CD14-positive monocyte (primary cell): ENCODE data around the gene OR51B4. TPM values are rescaled to one million over a fixed set of nuclear protein-coding genes. Genes with fewer than 3 reads are reported as not detected.

Experiments used
- DNase-seq, 3 donors: peaks; one replicate each; pipeline ENCODE4 v3.0.0-alpha.2; 2011 to 2022
- H2AFZ ChIP-seq: 2 replicates; pipeline ENCODE4 v1.6.0; 2012; ENCODE audit warnings: mild to moderate bottlenecking, low read depth, low read length, inconsistent platforms; ENCODE audit not compliant: insufficient read depth, poor library complexity, severe bottlenecking
- H3K27ac ChIP-seq, 2 donors: 1 replicate in 1 of 2; 2 replicates in 1 of 2; pipeline ENCODE4 v1.5.1; 2012 to 2013; ENCODE audit warnings: low read length in 2 of 2, control low read depth in 1 of 2, inconsistent platforms in 1 of 2, low read depth in 1 of 2, mild to moderate bottlenecking in 1 of 2
- H3K27me3 ChIP-seq, 2 donors: one replicate each; pipeline versions ENCODE4 v1.6.0 to v1.6.1; 2011 to 2013; ENCODE audit warnings: low read length in 2 of 2; ENCODE audit not compliant: control insufficient read depth in 2 of 2, insufficient read depth in 2 of 2
- H3K36me3 ChIP-seq, 2 donors: replicated peaks in 1 of 2; 1 replicate in 1 of 2; 2 replicates in 1 of 2; pipeline versions ENCODE4 v1.5.1 to v1.6.1; 2012 to 2013; ENCODE audit warnings: low read length in 2 of 2, control low read depth in 1 of 2, inconsistent platforms in 1 of 2, mild to moderate bottlenecking in 1 of 2; ENCODE audit not compliant: insufficient read depth in 2 of 2, control insufficient read depth in 1 of 2
- H3K4me1 ChIP-seq, 2 donors: 1 replicate in 1 of 2; 2 replicates in 1 of 2; pipeline versions ENCODE4 v1.5.1 to v1.6.1; 2012 to 2013; ENCODE audit warnings: low read length in 2 of 2, control low read depth in 1 of 2, inconsistent platforms in 1 of 2, mild to moderate bottlenecking in 1 of 2, moderate library complexity in 1 of 2; ENCODE audit not compliant: insufficient read depth in 2 of 2, control insufficient read depth in 1 of 2
- H3K4me2 ChIP-seq: replicated peaks from 2 replicates; pipeline ENCODE3; 2012; ENCODE audit warnings: low read length, moderate library complexity, mild to moderate bottlenecking; ENCODE audit not compliant: poor library complexity, severe bottlenecking; ENCODE audit errors: extremely low read depth
- H3K4me3 ChIP-seq, 3 experiments: fragments of 200-600 bp in 1 of 3; sonication (generic) in 1 of 3; replicated peaks in 1 of 3; 1 replicate in 2 of 3; 2 replicates in 1 of 3; pipeline ENCODE4 v1.5.1; 2011 to 2013; ENCODE audit warnings: low read length in 3 of 3, mild to moderate bottlenecking in 3 of 3, control low read depth in 2 of 3, low read depth in 2 of 3, inconsistent platforms in 1 of 3, moderate library complexity in 1 of 3
- H3K79me2 ChIP-seq: 2 replicates; pipeline ENCODE4 v1.6.0; 2012; ENCODE audit warnings: mild to moderate bottlenecking, control low read depth, inconsistent platforms, low read length, moderate library complexity; ENCODE audit not compliant: insufficient read depth
- H3K9ac ChIP-seq: 2 replicates; pipeline ENCODE4 v1.6.0; 2017; ENCODE audit warnings: low read length, mild to moderate bottlenecking; ENCODE audit not compliant: insufficient read depth, poor library complexity, severe bottlenecking
- H3K9me3 ChIP-seq, 2 donors: replicated peaks in 1 of 2; 1 replicate in 1 of 2; 2 replicates in 1 of 2; pipeline versions ENCODE4 v1.5.1 to v1.6.1; 2012 to 2013; ENCODE audit warnings: low read length in 2 of 2, control low read depth in 1 of 2; ENCODE audit not compliant: control insufficient read depth in 1 of 2, insufficient read depth in 1 of 2
- H4K20me1 ChIP-seq: 2 replicates; pipeline ENCODE4 v1.6.0; 2012; ENCODE audit warnings: mild to moderate bottlenecking, low read length, control low read depth, moderate library complexity; ENCODE audit not compliant: insufficient read depth
- H3K27ac Mint-ChIP-seq, 7 donors: one replicate each; pipeline ENCODE4 v1.8.0; 2020; ENCODE audit warnings: mild to moderate bottlenecking in 7 of 7, mixed read lengths in 7 of 7, moderate library complexity in 6 of 7, inconsistent platforms in 2 of 7
- H3K27me3 Mint-ChIP-seq, 3 donors: one replicate each; pipeline ENCODE4 v1.8.0; 2021 to 2022; ENCODE audit warnings: low read depth in 3 of 3, mild to moderate bottlenecking in 3 of 3, mixed read lengths in 3 of 3, moderate library complexity in 3 of 3, inconsistent platforms in 1 of 3
- H3K36me3 Mint-ChIP-seq, 2 donors: one replicate each; pipeline ENCODE4 v1.8.0; 2020; ENCODE audit warnings: mixed read lengths in 2 of 2, inconsistent platforms in 1 of 2, mild to moderate bottlenecking in 1 of 2
- H3K4me1 Mint-ChIP-seq: one replicate; pipeline ENCODE4 v1.8.0; 2020; ENCODE audit warnings: mild to moderate bottlenecking, mixed read lengths
- H3K4me3 Mint-ChIP-seq, 2 donors: one replicate each; pipeline ENCODE4 v1.8.0; 2020; ENCODE audit warnings: mild to moderate bottlenecking in 2 of 2, mixed read lengths in 2 of 2, moderate library complexity in 1 of 2
- H3K9me3 Mint-ChIP-seq, 7 donors: one replicate each; pipeline ENCODE4 v1.8.0; 2020 to 2022; ENCODE audit warnings: mixed read lengths in 7 of 7, mild to moderate bottlenecking in 6 of 7, moderate library complexity in 6 of 7, inconsistent platforms in 2 of 7
- WGBS: methylation state at CpG from one replicate; pipeline ENCODE4 v1.1.5; 2013; ENCODE audit warnings: missing lambda C conversion rate; ENCODE audit not compliant: insufficient coverage; 5-methylcytosine and 5-hydroxymethylcytosine counted together
- intact Hi-C, 2 donors: fragments of 100-400 bp; cut with micrococcal nuclease; formaldehyde crosslinking; loops; one replicate each; pipeline versions ENCODE4 v1.15.0 to v1.15.1; 2023
- polyA plus RNA-seq, 3 donors: library from polyadenylated mRNA; depleted of rRNA in 1 of 3; unstranded in 2 of 3; stranded (reverse) in 1 of 3; fragments of 300-500 nt in 2 of 3; fragments of >200 nt in 1 of 3; fragmentation: Illumina TruSeq in 2 of 3; gene quantifications; 1 replicate in 2 of 3; 2 replicates in 1 of 3; pipeline ENCODE4 v1.2.3, GENCODE V29; 2012 to 2021
- TF ChIP-seq, protein P1 (sequence below): fragments of 200-600 bp; IDR thresholded peaks from one replicate; pipeline ENCODE4 v1.8.0; 2022; ENCODE audit warnings: antibody characterized with exemption, mild to moderate bottlenecking

Gene OR51B4
- polyA plus RNA-seq, 3 donors = not detected

DNA sequence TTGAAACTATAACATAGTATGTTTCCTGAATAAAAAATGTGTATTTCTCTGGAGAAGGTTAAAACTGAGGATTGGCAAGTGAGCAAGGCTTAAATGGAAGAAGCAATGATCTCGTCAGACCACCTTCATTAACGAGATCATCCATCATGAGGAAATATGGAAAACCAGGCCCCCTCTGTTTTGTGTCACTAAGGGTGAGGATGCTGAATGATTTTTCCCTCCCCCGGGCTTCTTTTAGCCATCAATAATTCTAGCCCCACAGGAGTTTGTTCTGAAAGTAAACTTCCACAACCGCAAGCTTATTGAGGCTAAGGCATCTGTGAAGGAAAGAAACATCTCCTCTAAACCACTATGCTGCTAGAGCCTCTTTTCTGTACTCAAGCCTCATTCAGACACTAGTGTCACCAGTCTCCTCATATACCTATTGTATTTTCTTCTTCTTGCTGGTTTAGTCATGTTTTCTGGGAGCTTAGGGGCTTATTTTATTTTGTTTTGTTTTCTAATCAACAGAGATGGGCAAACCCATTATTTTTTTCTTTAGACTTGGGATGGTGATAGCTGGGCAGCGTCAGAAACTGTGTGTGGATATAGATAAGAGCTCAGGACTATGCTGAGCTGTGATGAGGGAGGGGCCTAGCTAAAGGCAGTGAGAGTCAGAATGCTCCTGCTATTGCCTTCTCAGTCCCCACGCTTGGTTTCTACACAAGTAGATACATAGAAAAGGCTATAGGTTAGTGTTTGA, 26.2 kb downstream of the OR51B4 start:
- H3K4me3 Mint-ChIP-seq = no peak overlapping the region

DNA sequence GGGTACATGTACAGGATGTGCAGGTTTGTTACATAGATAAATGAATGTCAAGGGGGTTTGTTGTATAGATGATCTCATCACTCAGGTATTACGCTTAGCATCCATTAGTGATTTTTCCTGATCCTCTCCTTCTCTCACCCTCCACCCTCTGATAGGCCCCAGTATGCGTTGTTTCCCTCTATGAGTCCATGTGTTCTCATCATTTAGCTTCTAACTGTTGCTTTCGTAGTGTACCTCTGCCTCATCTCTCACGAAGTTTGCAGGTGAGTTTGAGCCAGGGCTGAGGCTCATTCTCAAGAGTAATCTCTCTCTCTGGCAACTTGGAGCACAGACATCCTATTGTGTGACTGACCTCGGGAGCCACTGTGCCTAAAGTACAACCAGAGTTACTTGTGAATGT, 27.4 kb downstream of the OR51B4 start:
- Mint-ChIP-seq H3K36me3 (no peaks in the 10 kb centered on the region), H3K9me3 (peaks cover 0 to 2% (median 0%) of the 10 kb centered on the region in 7 donors), H3K27me3 (no peaks in the 10 kb centered on the region), H3K4me1 (no peaks in the 10 kb centered on the region), H3K4me3 (no peak overlapping the region), H3K27ac (no peak overlapping the region)
- Histone ChIP-seq H3K4me3 (no peak overlapping the region), H3K79me2 (no peaks in the 10 kb centered on the region), H3K4me1 (no peaks in the 10 kb centered on the region), H3K36me3 (no peaks in the 10 kb centered on the region), H3K4me2 (no peak overlapping the region), H3K9ac (no peak overlapping the region), H3K9me3 (no peaks in the 10 kb centered on the region), H3K27ac (no peak overlapping the region), H4K20me1 (no peaks in the 10 kb centered on the region), H2AFZ (no peak overlapping the region), H3K27me3 (no peaks in the 10 kb centered on the region)
- 100% methylated on average over 3 of the region's 5 CpGs for WGBS
- intact Hi-C loops = no loop called here
- TF ChIP-seq, protein P1, sequence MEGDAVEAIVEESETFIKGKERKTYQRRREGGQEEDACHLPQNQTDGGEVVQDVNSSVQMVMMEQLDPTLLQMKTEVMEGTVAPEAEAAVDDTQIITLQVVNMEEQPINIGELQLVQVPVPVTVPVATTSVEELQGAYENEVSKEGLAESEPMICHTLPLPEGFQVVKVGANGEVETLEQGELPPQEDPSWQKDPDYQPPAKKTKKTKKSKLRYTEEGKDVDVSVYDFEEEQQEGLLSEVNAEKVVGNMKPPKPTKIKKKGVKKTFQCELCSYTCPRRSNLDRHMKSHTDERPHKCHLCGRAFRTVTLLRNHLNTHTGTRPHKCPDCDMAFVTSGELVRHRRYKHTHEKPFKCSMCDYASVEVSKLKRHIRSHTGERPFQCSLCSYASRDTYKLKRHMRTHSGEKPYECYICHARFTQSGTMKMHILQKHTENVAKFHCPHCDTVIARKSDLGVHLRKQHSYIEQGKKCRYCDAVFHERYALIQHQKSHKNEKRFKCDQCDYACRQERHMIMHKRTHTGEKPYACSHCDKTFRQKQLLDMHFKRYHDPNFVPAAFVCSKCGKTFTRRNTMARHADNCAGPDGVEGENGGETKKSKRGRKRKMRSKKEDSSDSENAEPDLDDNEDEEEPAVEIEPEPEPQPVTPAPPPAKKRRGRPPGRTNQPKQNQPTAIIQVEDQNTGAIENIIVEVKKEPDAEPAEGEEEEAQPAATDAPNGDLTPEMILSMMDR = no peak
- DNase-seq = no peak

More for the DNA sequence above, 26.2 kb downstream of the OR51B4 start:
- Histone ChIP-seq H3K4me2 (no peak overlapping the region), H3K36me3 (no peaks in the 10 kb centered on the region), H3K9me3 (no peaks in the 10 kb centered on the region), H3K9ac (no peak overlapping the region), H2AFZ (no peak overlapping the region), H3K27me3 (no peaks in the 10 kb centered on the region), H3K4me1 (peaks cover 0 to 1% of the 10 kb centered on the region in 2 donors), H3K27ac (no peak overlapping the region), H3K4me3 (no peak overlapping the region), H4K20me1 (no peaks in the 10 kb centered on the region), H3K79me2 (no peaks in the 10 kb centered on the region)
- WGBS = 67% methylated on average over 1 of the region's 6 CpGs
- Mint-ChIP-seq H3K9me3 (peaks cover 0 to 2% (median 0%) of the 10 kb centered on the region in 7 donors), H3K4me1 (peaks cover under 1% of the 10 kb centered on the region), H3K36me3 (no peaks in the 10 kb centered on the region), H3K27me3 (no peaks in the 10 kb centered on the region), H3K27ac (no peak overlapping the region)
- TF ChIP-seq, protein P1 = no peak
- intact Hi-C loops = no loop called here
- no peak for DNase-seq
